Brain microvascular endothelial cell (primary cell): Measurements from ENCODE around the gene TPMT.
A peak's percentile ranks its signal among the peaks of the same experiment; 100 is the strongest.

Experiments
- DNase-seq: peaks from one replicate; pipeline ENCODE4 v3.0.0-alpha.2; 2020
- H3K27ac ChIP-seq: fragments of 250-450 bp; sonication (Bioruptor Pico); 2 replicates; pipeline ENCODE4 v1.5.1; 2020; ENCODE audit warnings: mild to moderate bottlenecking, moderate library complexity
- H3K27me3 ChIP-seq: fragments of 250-450 bp; sonication (Bioruptor Pico); replicated peaks from 2 replicates; pipeline ENCODE4 v1.5.1; 2020; ENCODE audit warnings: mild to moderate bottlenecking
- H3K36me3 ChIP-seq: fragments of 250-450 bp; sonication (Bioruptor Pico); replicated peaks from 2 replicates; pipeline ENCODE4 v1.5.1; 2020; ENCODE audit warnings: mild to moderate bottlenecking
- H3K4me3 ChIP-seq: 2 replicates; pipeline ENCODE4 v1.5.1; 2011; ENCODE audit warnings: low read depth, mild to moderate bottlenecking, control low read depth, low read length, moderate library complexity
- in situ Hi-C: cut with HindIII; loops from 2 replicates; pipeline ENCODE4 v1.10.0; 2017; ENCODE audit warnings: low sequenced_read_pairs, low pct_ligation_motif_present
- TF ChIP-seq, protein P1 (sequence below): IDR thresholded peaks from 2 replicates; pipeline ENCODE4 v1.5.1; 2011; ENCODE audit warnings: low read depth, mild to moderate bottlenecking, moderate library complexity, low read length, control low read depth, inconsistent platforms; ENCODE audit errors: missing control alignments

The TPMT gene

DNA sequence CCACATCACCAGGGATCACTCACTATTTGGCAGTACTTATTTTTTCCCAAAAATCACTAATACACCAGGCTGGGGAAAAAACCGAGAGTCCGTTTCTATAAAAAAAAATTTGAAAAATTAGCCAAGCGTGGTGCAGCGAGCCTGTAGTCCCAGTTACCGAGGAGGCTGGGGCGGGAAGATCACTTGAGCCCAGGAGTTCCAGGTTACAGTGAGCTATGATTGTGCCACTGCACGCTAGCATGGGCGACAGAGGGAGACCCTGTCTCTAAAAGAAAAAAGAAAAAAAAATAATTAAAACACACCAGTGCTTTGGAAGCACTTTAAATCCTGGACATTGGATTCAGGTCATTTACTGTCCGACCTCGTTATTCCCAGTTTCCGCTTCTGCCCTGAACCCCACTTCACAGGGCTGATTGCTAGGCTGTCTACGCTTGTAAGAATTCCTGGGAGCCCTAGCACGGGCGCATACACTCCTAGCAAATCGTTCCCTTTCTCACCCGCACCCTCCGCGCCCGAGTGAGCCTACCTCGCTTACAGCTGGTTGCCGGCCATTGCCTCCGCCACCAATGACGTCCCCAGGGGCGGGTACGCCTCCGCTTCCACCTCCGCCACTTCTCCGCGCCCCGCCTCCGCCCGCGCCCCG, at the start of gene TPMT:
TSS of gene TPMT (minus strand) at position 571 of the 643 bp plus-strand sequence. CDS start 5,950 bp downstream, outside the sequence.
- in situ Hi-C loops, result no loop called here
- Histone ChIP-seq H3K27ac (peak within 1 kb of the TSS; percentile 57), H3K36me3 (no peaks in the 10 kb centered on the region), H3K4me3 (peak within 1 kb of the TSS; percentile 92), H3K27me3 (no peaks in the 10 kb centered on the region)
- TF ChIP-seq, protein P1, sequence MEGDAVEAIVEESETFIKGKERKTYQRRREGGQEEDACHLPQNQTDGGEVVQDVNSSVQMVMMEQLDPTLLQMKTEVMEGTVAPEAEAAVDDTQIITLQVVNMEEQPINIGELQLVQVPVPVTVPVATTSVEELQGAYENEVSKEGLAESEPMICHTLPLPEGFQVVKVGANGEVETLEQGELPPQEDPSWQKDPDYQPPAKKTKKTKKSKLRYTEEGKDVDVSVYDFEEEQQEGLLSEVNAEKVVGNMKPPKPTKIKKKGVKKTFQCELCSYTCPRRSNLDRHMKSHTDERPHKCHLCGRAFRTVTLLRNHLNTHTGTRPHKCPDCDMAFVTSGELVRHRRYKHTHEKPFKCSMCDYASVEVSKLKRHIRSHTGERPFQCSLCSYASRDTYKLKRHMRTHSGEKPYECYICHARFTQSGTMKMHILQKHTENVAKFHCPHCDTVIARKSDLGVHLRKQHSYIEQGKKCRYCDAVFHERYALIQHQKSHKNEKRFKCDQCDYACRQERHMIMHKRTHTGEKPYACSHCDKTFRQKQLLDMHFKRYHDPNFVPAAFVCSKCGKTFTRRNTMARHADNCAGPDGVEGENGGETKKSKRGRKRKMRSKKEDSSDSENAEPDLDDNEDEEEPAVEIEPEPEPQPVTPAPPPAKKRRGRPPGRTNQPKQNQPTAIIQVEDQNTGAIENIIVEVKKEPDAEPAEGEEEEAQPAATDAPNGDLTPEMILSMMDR, result no peak
- peak; percentile 8 for DNase-seq

DNA sequence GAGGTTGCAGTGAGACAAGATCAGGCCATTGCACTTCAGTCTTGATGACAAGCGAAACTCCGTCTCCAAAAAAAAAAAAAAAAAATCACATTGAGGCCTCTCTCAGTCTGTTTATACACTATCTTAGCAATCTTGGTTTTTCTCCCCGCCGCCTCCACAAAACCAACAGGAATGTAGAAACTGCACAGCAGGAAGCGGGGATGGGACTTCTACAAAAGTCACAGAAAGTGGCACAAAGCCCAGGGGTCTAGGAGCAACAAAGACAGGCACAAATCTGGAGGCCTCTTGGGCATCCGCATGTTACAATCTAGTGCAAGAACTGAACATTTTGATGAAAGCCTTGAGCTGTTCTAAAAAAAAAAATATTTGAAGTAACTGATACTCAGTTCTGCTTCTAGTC, 48.9 kb upstream of the TPMT start:
- H3K27me3 ChIP-seq, result no peaks in the 10 kb centered on the region
- in situ Hi-C loops, result no loop called here
- TF ChIP-seq, protein P1, result no peak
- DNase-seq, result peak; percentile 67
- peaks cover 2% of the 10 kb centered on the region for H3K36me3 ChIP-seq
- no peak overlapping the region for H3K27ac ChIP-seq
- no peak overlapping the region for H3K4me3 ChIP-seq

DNA sequence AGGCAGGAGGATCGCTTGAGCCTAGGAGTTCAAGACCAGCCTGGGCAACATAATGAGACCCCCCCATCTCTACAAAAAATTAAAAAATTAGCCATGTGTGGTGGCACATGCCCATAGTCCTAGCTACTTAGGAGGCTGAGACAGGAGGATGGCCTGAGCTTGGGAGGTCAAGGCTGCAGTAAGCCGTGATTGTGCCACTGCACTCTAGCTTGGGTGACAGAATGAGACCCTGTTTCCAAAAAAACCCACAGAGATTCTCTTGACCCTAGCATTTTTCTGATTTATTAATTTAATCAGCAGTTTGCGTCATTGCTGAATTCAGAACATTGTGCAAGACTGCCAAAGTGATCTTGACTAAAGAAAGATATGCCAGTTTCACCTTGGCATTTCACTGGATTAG, 37.1 kb upstream of the TPMT start:
- TF ChIP-seq, protein P1, result no peak
- Histone ChIP-seq H3K27ac (no peak overlapping the region), H3K4me3 (no peak overlapping the region), H3K36me3 (no peaks in the 10 kb centered on the region), H3K27me3 (no peaks in the 10 kb centered on the region)
- DNase-seq, result no peak
- in situ Hi-C loops, result no loop called here

DNA sequence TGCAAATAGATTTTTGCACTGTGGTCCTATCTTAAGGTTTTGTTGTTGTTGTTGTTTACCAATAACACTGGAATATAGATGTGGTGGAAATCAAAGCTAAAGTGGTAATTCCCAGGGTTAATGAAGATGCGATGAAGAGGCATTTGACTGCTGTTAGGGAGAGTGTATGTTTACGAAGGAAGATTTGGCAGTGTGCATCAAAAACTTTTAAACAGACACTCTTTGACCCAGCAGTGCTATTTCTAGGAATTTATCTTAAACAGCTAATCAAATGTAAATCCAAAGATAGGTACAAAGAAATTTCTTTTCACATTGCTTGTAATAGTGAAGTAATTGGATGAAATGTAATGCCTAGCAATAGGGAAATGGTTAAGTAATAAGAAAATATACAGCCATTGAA, 34.3 kb upstream of the TPMT start:
- Histone ChIP-seq H3K27me3 (no peaks in the 10 kb centered on the region), H3K27ac (no peak overlapping the region), H3K4me3 (no peak overlapping the region), H3K36me3 (no peaks in the 10 kb centered on the region)
- no peak for DNase-seq
- TF ChIP-seq, protein P1, result no peak
- in situ Hi-C loops, result no loop called here

DNA sequence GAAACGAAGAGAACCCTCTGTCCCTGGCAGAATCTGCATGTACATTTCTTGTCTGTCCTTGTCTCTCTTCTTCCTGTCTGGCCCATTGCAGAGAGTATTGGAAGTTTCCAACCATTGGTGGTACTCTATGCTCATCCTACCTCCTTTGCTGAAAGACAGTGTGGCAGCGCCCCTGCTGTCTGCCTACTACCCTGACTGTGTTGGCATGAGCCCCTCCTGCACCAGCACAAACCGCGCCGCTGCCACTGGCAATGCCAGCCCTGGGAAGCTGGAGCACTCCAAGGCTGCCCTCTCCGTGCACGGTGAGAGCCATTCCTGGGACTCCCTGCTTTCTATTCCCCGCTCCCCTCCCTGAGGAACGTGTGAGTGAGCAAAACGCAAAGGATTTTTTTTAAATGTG, 32.8 kb upstream of the TPMT start:
- Histone ChIP-seq H3K27ac (no peak overlapping the region), H3K4me3 (no peak overlapping the region), H3K36me3 (no peaks in the 10 kb centered on the region), H3K27me3 (no peaks in the 10 kb centered on the region)
- in situ Hi-C loops, result no loop called here
- DNase-seq, result no peak
- TF ChIP-seq, protein P1, result no peak
